ENCODE data around the gene GRIK4. TPM values are rescaled to one million over a fixed set of nuclear protein-coding genes. Genes with fewer than 3 reads are reported as not detected.

GRIK4 gene
- total and polyA plus RNA-seq, 9 of the 15 experiments (the other 6 are each of a cell fraction or from before 2014, with no cell fraction given) = not detected

DNA sequence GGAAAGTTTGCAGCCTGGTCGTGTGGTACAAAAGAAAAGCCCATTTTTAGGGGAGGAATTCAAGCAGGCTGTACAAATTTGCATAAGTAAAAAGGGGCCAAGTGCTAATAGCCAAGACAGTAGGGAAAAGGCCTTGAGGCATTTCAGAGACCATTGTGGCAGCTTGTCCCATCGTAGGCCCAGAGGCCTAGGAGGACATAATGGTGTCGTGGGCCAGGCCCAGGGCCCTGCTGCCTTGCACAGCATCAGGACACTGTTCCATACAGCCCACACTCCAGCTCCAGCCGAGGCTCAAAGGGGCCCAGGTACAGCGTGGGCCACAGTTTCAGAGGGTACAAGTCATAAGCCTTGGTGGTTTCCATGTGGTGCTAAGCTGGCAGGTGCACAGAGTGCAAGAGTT is 106.9 kb downstream of the GRIK4 start:
- POLR2A ChIA-PET = no interaction called here
- Histone ChIP-seq H3K4me3 (no peak overlapping the region), H3K4me2 (ENCODE audit: insufficient read depth, low read length) (no peak overlapping the region), H3K79me2 (ENCODE audit: control insufficient read depth, insufficient read depth, low read length) (no peaks in the 10 kb centered on the region), H3K9me1 (ENCODE audit: control insufficient read depth, insufficient read depth, low read length) (no peaks in the 10 kb centered on the region), H3K9me3 (replicated peaks; ENCODE audit: control insufficient read depth, insufficient read depth, low read depth, low read length) (no peaks in the 10 kb centered on the region), H2AFZ (ENCODE audit: low read depth, low read length) (no peak overlapping the region), H3K36me3 (ENCODE audit: control insufficient read depth, insufficient read depth, low read length) (no peaks in the 10 kb centered on the region), H3K27ac (ENCODE audit: extremely low read depth, low read depth, low read length) (no peak overlapping the region), H3K27me3 (ENCODE audit: control insufficient read depth in 2 of 2, insufficient read depth in 2 of 2, low read length in 2 of 2) (peaks cover 0 to 15% of the 10 kb centered on the region in 2 experiments; a peak in 2 of 5 replicates), H3K9ac (ENCODE audit: insufficient read depth in 1 of 2, low read depth in 2 of 2, low read length in 2 of 2) (no peak overlapping the region), H3K4me1 (replicated peaks in 1 of 2; ENCODE audit: control insufficient read depth in 2 of 2, insufficient read depth in 2 of 2, low read length in 2 of 2) (no peaks in the 10 kb centered on the region), H4K20me1 (replicated peaks; ENCODE audit: control insufficient read depth, insufficient read depth, low read length) (no peaks in the 10 kb centered on the region)
- in situ Hi-C loops (cut with MboI) (no loop called here), intact Hi-C loops (cut with micrococcal nuclease) (no loop called here)
- no TSS peak for BruUV-seq (replicated peaks)
- TF ChIP-seq TOE1 (IDR thresholded peaks at IDR 0.05; ENCODE audit: borderline replicate concordance) = no peak
- no peak for TF ChIP-seq TOE1 (CRISPR knock-in tag; IDR thresholded peaks at IDR 0.05; ENCODE audit: borderline replicate concordance, low read depth)
- TF ChIP-seq, protein P1, sequence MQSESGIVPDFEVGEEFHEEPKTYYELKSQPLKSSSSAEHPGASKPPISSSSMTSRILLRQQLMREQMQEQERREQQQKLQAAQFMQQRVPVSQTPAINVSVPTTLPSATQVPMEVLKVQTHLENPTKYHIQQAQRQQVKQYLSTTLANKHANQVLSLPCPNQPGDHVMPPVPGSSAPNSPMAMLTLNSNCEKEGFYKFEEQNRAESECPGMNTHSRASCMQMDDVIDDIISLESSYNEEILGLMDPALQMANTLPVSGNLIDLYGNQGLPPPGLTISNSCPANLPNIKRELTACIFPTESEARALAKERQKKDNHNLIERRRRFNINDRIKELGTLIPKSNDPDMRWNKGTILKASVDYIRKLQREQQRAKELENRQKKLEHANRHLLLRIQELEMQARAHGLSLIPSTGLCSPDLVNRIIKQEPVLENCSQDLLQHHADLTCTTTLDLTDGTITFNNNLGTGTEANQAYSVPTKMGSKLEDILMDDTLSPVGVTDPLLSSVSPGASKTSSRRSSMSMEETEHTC (IDR thresholded peaks at IDR 0.05) = no peak
- peak; percentile 48 for TF ChIP-seq ZFP36 (IDR thresholded peaks at IDR 0.05; ENCODE audit: low read depth, low read length, partially characterized antibody)
- DNase-seq (ENCODE audit: extremely low read depth in 1 of 4, low spot score in 3 of 4) = no peak
- WGBS (ENCODE audit: insufficient coverage, low coverage, missing lambda C conversion rate) = 0% methylated on average over 5 of the region's 5 CpGs
- ATAC-seq = no peak
- CTCF ChIA-PET (ENCODE audit: low intra/inter-chr PET ratio) = no interaction called here
- FAIRE-seq = no peak

Data from K562 (cell line).